Ecto neural progenitor cell (in vitro differentiated cells): ENCODE measurements around the gene TWIST1.

Experiments
- DNase-seq: peaks from one replicate; pipeline ENCODE4 v3.0.0-alpha.2; 2018; ENCODE audit warnings: low spot score

TWIST1 gene

GRCh38 chr7:19117091-19117869 lies at the start of gene TWIST1:
TSS of gene TWIST1 (minus strand) at chr7:19117636. CDS start at chr7:19117321, 315 bp downstream.
- DNase-seq, result peak; percentile 78

- no peak for DNase-seq
Measured at GRCh38 chr7:19161671-19162070, 44.2 kb upstream of the TWIST1 start.

DNA sequence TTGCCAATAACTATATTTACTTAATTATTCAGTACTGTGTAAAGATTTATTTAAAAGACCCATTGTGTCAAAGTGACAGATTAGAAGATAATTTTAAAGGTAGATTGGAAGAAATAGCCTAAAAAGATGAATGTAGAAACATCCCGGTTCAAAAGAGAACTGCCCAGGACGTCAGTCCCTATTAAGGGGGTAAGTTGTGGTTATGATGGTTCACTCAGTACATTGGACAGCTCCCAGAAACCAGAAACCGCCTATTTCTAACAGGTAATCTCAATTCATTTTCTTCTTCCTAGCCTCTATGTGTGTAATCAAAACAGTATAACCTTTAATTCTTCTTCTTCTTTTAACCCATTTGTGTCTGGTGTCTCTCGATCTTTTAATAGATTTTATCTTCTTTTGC lies 29.3 kb upstream of the TWIST1 start:
- no peak for DNase-seq

DNA sequence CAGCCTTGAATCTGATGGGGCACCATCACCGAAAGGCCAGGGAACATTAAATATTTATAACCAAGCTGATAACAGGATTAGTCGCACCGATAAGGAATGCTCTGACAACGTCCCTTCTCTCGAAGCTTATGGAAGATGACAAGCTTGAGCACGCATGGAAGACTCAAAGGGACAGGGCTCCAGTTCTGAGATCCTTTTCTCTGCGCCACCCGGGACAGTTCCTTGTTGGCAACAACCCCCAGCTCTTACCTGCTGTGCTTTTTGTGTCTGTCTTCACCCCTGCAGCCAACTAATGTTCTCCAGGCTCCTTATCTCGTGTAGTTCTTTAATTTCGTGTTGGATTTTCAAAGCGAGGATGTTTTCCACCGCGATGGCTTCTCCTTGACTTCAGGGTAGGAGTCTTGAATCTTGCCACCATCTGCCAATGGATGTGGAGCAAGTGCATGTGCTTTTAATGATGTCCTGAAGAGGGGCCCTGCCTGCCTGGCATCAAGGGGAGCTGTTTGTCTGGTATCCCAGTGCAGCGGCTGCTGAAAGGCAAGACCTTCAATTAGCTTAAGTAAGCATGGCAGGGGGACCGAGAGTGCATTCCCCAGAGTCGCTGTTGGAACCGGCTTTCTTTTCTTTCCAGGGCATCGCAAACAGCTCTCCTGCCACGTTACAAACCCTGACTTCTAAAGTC lies 28.1 kb upstream of the TWIST1 start:
- DNase-seq, result peak; percentile 57

DNA sequence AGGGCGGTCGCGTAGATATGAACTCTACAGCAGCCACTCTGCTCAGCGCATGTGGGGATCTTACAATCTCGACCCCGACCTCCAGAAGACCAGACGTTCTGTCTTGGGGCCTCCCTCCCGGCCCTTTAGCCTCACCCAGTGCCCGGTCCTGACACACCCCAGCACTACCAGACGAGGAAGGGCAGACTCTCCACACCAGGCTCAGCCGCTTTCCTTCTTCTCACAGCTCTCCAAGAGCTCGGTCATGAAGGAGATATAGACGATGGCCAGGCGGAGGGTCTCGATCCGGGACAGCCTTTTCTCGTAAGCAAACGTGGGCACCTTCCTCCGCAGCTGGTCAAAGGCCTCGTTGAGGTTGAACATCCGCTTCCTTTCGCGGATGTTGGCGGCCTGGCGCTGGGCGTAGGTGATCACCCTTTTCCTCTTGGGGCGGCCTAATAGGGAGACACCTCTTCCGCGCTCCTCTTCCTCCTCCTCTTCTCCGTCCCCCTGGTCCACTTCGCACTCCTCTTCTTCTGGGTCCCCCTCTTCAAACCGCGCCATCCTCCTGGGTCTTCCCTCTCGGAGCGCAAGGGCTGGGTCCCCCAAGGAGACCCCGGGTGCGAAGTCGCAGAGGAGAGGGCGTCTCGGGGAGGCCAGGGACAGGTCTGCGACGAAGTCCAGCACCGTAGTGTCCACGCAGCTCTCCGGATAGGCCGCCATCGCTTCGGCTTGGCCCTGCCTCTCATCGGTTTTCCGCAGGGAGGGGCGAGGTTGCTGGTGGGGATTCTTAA lies 27.4 kb upstream of the TWIST1 start, which contains the start of gene FERD3L:
Gene FERD3L, minus strand, starts transcription at position 761 of the 773 bp plus-strand sequence. Its CDS starts 59 bp downstream, at position 702.
- DNase-seq, result peak; percentile 59

DNA sequence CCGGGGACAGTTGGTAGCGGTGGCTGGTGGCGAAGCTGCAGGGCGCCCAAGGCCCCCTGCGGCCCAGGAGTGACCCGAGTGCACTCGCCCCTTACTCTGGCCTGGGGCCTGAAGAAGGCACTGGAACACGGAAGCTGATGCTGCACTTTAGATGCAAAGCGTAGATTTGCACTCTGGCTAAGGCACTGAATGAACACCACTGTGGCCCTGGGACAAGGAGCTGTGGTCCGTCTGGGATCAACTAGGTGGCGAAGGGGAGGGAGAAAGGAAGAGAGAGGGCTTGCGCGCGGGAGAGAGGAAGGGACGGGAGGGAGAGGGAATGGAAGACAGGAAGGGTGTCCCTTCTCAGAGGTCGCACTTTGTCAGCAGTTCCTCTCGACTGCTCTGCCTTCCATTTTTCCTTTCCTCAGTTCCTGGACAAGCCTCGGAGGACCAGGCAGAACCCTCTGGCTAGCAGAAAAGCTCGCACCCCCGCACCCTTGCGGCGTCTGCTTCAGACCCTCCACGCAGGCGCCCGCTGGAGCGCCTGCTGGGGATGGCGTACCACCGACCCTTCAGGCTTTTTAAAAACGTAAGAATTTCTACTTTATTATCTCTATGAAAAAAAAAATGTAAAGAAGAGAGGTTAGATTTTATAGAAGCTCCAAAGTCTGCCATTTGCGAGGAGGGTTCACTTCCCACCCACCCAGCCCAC lies 26.6 kb upstream of the TWIST1 start:
- peak; percentile 50 for DNase-seq

DNA sequence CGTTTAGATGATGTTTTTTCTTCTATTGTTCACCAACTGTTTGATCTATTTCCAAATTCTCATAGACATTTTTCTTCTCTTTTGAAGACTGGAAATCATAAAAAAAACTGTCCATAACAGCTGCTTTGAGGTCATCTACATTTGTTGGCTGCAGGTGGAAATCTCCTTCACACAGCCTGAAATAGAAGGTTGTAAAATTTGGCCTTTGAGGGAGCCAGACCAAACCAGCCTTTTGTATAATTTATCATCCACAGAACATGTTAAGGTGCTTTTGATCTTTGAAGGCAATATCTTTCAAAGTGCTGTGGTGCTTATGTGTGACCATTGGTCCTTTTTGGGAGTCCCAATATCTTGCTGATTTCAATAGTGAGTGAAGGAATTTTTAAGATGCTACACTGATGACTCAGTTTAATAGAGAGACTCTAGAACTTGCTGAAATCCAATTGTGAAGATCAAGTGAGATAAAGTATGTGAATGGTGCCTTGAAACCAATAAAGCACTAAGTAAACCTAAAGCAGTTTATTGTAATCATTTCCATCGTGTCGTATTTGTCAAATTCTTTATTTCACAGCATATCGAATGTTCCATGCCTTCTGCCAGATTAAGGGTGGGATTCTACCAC lies 22.4 kb upstream of the TWIST1 start:
- DNase-seq, result no peak

- no peak for DNase-seq
Measured at GRCh38 chr7:19133886-19134285, 16.4 kb upstream of the TWIST1 start.

- no peak for DNase-seq
Measured at GRCh38 chr7:19133390-19133789, 16.0 kb upstream of the TWIST1 start.

DNA sequence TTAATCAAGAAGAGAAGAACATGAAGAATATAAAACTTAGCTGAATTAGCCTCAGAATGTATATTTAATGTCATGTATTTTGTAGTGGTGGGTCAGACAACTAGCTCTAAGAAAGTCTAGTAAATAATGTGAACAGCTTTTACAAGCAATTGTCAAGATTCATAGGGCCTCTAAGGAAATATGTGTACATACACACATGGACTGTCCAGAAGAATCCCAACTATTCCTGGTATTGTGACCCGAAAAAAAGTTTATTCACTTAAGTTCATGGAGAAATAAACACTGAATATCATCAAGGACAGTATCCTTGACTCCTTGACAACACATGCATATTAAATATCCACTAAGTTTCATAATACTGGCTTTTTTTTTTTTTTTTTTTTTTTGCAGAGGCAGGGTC lies 11.4 kb upstream of the TWIST1 start:
- no peak for DNase-seq

GRCh38 chr7:19121977-19122588 lies 4.6 kb upstream of the TWIST1 start:
- DNase-seq, result no peak

DNA sequence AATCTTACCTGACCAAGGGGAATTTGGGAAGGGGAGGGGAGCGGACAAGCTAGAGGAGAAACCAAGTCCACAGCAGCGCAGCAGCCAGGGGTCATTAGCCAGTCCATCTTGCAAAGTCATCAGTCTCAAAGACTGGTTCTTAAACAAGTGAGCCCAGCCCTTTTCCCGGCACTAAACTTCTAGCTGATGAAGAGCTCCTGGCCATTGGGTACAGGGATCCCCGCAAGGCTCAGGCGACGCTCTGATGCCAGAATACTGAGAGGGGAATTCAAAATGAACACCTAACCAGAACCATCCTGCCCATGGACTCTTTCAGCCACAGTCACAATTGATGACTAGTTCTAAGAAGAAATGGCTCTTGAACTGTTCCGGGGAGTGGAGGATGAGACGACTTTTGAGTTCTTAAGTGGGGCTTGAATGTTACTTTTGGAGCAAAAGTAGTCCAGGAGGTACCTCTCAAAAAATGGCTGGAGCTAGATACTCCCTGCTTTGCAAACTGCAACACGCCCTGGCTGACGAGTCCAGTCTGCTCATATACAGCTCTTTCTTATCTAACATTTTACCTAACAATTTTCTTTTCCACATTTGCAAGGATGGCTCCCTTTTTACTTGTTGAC lies 2.5 kb upstream of the TWIST1 start:
- DNase-seq, result no peak

- DNase-seq, result no peak
Measured at GRCh38 chr7:19119372-19119771, 1.9 kb upstream of the TWIST1 start.

GRCh38 chr7:19118636-19119371 lies 1.4 kb upstream of the TWIST1 start:
- peak; percentile 71 for DNase-seq

- no peak for DNase-seq
Measured at GRCh38 chr7:19117870-19118608, 603 bp upstream of the TWIST1 start.

DNA sequence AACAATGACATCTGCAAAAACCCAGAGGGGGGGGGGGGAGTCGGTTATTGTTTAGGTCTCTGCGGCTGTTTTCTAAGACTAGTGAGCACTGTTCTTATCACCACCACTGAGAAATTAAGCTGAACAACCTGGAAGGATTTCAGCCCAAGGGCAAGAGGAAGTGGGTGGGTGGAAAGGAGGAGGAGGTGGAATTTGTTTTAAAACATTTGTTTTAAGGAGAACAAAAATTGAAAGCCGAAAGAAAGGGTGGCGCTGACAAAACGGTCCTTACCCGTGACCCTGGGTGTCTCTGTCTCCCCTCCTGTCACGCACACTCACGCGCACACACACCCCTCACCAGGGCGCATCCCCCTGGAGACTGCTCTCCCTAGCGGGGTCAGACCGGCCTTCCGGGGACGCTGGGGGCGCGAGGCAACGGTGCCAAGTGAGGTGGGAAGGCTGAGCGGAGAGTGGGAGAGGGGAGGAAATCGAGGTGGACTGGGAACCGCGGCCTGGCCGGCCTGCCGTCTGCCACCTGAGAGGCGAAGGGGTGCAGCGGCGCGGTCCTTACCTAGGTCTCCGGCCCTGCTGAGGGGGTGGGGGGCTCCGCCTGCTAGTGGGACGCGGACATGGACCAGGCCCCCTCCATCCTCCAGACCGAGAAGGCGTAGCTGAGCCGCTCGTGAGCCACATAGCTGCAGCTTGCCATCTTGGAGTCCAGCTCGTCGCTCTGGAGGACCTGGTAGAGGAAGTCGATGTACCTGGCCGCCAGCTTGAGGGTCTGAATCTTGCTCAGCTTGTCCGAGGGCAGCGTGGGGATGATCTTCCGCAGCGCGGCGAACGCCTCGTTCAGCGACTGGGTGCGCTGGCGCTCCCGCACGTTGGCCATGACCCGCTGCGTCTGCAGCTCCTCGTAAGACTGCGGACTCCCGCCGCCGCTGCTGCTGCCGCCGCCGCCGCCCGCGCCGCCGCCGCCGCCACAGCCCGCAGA lies 1.0 kb downstream of the TWIST1 start:
- peak; percentile 65 for DNase-seq

DNA sequence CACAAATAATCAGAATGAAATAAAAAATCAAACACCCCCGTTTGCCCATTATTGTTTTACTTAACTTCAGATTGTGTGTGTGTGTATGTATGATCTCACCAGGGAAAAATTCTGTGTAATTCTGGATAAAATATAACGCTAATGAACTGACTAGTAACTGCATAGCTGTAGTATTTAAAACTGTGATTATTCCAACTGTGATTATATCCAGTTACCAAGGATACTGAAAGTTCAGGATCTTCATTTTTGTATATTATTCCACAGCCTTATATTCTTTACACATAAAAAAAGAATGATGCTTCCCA lies 2.9 kb downstream of the TWIST1 start:
- no peak for DNase-seq

DNA sequence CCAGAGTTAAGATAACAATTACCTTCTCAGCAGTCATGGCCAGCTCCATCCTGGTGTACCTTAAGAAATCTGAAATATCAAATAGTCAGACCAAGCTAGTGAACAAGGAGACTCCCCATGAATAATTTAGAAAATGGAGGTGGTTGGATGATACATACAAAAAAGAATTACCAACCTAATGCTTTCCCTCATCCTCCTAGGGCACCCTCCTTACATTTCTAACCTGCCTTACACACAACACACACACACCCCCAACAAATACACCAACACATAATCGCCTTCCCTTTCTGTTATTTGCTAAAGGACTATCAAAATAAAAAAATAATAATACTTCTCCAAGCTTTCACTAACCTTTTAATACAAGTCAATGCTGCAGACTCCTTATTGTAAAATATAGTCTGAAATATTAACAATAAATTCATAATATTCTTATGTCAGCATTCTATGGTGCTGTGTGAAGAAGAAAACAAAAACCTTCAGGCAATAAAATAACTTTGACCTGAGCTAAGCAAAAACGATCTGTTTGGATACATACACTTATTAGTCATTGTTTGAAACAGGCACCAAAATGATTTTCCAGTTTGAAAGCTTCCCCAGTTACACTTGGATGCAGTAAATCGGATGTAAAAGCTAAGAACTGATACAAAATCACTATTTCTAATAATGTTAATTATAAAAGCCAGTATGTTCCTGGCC lies 3.4 kb downstream of the TWIST1 start:
- no peak for DNase-seq
